HEK293 (cell line): ENCODE data around the gene CNPY2.
A peak's percentile ranks its signal among the peaks of the same experiment; 100 is the strongest.

Source experiments
- ATF2 ChIP-seq: fragments of 450-650 bp; formaldehyde crosslinking; IDR thresholded peaks from 2 replicates; pipeline ENCODE4 v1.5.1; 2016; ENCODE audit warnings: missing biosample characterization, missing genetic modification characterization, low read depth
- BCL11B ChIP-seq: fragments of 450-650 bp; formaldehyde crosslinking; IDR thresholded peaks from 2 replicates; pipeline ENCODE4 v1.5.1; 2016; ENCODE audit warnings: low read depth, missing biosample characterization, missing genetic modification characterization
- HOXA7 ChIP-seq: sonication (generic); formaldehyde crosslinking; IDR thresholded peaks from 2 replicates; pipeline ENCODE4 v1.8.1; 2022; ENCODE audit warnings: missing genetic modification reagents, borderline replicate concordance
- HOXD13 ChIP-seq: sonication (generic); formaldehyde crosslinking; IDR thresholded peaks from 2 replicates; pipeline ENCODE4 v1.8.0; 2022; ENCODE audit warnings: missing genetic modification reagents, borderline replicate concordance
- MEIS1 ChIP-seq: sonication (generic); formaldehyde crosslinking; IDR thresholded peaks from 2 replicates; pipeline ENCODE4 v1.8.1; 2022; ENCODE audit warnings: missing genetic modification reagents, mild to moderate bottlenecking, borderline replicate concordance
- PRDM1 ChIP-seq: fragments of 450-650 bp; formaldehyde crosslinking; IDR thresholded peaks from 2 replicates; pipeline ENCODE4; 2016; ENCODE audit warnings: missing biosample characterization, missing genetic modification characterization
- ZBTB44 ChIP-seq: fragments of 450-650 bp; IDR thresholded peaks from 2 replicates; pipeline ENCODE4 v1.5.1; 2018; ENCODE audit warnings: missing biosample characterization, mild to moderate bottlenecking, missing genetic modification characterization
- ZBTB6 ChIP-seq: fragments of 450-650 bp; formaldehyde crosslinking; IDR thresholded peaks from 2 replicates; pipeline ENCODE4 v1.5.1; 2017; ENCODE audit warnings: missing biosample characterization, missing genetic modification characterization
- ZFP69B ChIP-seq: fragments of 450-650 bp; formaldehyde crosslinking; IDR thresholded peaks from 2 replicates; pipeline ENCODE4 v1.5.1; 2016; ENCODE audit warnings: missing biosample characterization, missing genetic modification characterization
- ZNF114 ChIP-seq: fragments of 450-650 bp; formaldehyde crosslinking; IDR thresholded peaks from 2 replicates; pipeline ENCODE4 v1.5.0; 2017; ENCODE audit warnings: missing biosample characterization, missing genetic modification characterization
- ZNF146 ChIP-seq: fragments of 450-650 bp; formaldehyde crosslinking; IDR thresholded peaks from 2 replicates; pipeline ENCODE4 v1.5.1; 2016; ENCODE audit warnings: missing biosample characterization, missing genetic modification characterization
- ZNF19 ChIP-seq: fragments of 450-650 bp; formaldehyde crosslinking; IDR thresholded peaks from 2 replicates; pipeline ENCODE4; 2016; ENCODE audit warnings: missing biosample characterization, missing genetic modification characterization, low read depth
- ZNF239 ChIP-seq: fragments of 450-650 bp; formaldehyde crosslinking; IDR thresholded peaks from 2 replicates; pipeline ENCODE4 v1.5.1; 2016; ENCODE audit warnings: missing biosample characterization, missing genetic modification characterization
- ZNF266 ChIP-seq: fragments of 450-650 bp; formaldehyde crosslinking; IDR thresholded peaks from 2 replicates; pipeline ENCODE4 v1.5.1; 2016; ENCODE audit warnings: missing biosample characterization, missing genetic modification characterization, low read depth
- ZNF341 ChIP-seq: fragments of 450-650 bp; formaldehyde crosslinking; IDR thresholded peaks from 2 replicates; pipeline ENCODE4; 2016; ENCODE audit warnings: low read depth, missing biosample characterization, missing genetic modification characterization
- ZNF513 ChIP-seq: fragments of 450-650 bp; IDR thresholded peaks from 2 replicates; pipeline ENCODE4 v1.5.1; 2018; ENCODE audit warnings: missing biosample characterization, missing genetic modification characterization
- ZNF518A ChIP-seq: fragments of 450-650 bp; formaldehyde crosslinking; conservative IDR thresholded peaks from 2 replicates; pipeline ENCODE4 v1.5.1; 2016; ENCODE audit warnings: low read depth, missing biosample characterization, missing genetic modification characterization
- ZNF530 ChIP-seq: fragments of 450-650 bp; formaldehyde crosslinking; IDR thresholded peaks from 2 replicates; pipeline ENCODE4 v1.5.1; 2016; ENCODE audit warnings: low read depth, missing biosample characterization, missing genetic modification characterization
- ZNF555 ChIP-seq: fragments of 450-650 bp; formaldehyde crosslinking; conservative IDR thresholded peaks from 2 replicates; pipeline ENCODE4 v1.5.1; 2017; ENCODE audit warnings: missing biosample characterization, mild to moderate bottlenecking, missing genetic modification characterization, inconsistent platforms
- ZNF571 ChIP-seq: fragments of 450-650 bp; formaldehyde crosslinking; IDR thresholded peaks from 2 replicates; pipeline ENCODE4 v1.5.0; 2017; ENCODE audit warnings: missing biosample characterization, missing genetic modification characterization
- ZNF585B ChIP-seq: fragments of 450-650 bp; formaldehyde crosslinking; IDR thresholded peaks from 2 replicates; pipeline ENCODE4 v1.5.1; 2016; ENCODE audit warnings: missing biosample characterization, missing genetic modification characterization
- ZNF621 ChIP-seq: fragments of 450-650 bp; formaldehyde crosslinking; IDR thresholded peaks from 2 replicates; pipeline ENCODE4 v1.5.1; 2017; ENCODE audit warnings: missing biosample characterization, missing genetic modification characterization
- ZNF624 ChIP-seq: fragments of 450-650 bp; formaldehyde crosslinking; IDR thresholded peaks from 2 replicates; pipeline ENCODE4 v1.5.1; 2017; ENCODE audit warnings: missing biosample characterization, missing genetic modification characterization
- ZNF626 ChIP-seq: fragments of 450-650 bp; sonication (Bioruptor Pico); formaldehyde crosslinking; IDR thresholded peaks from 2 replicates; pipeline ENCODE4 v1.5.1; 2018; ENCODE audit warnings: missing biosample characterization, missing genetic modification characterization, inconsistent platforms
- ZSCAN18 ChIP-seq: fragments of 450-650 bp; formaldehyde crosslinking; IDR thresholded peaks from 2 replicates; pipeline ENCODE4 v1.5.1; 2016; ENCODE audit warnings: missing biosample characterization, missing genetic modification characterization
- ZXDB ChIP-seq: fragments of 450-650 bp; formaldehyde crosslinking; IDR thresholded peaks from 2 replicates; pipeline ENCODE4 v1.5.1; 2016; ENCODE audit warnings: missing biosample characterization, missing genetic modification characterization

The CNPY2 gene

GRCh38 chr12:56359851-56360767 lies 44.3 kb upstream of the CNPY2 start, which contains the start of gene STAT2 (continued):
- TF ChIP-seq ZNF513 (tag by site-specific recombination) (no peak), ZFP69B (tag by site-specific recombination) (peak; percentile 56; the same call in 1 of the 2 replicates), ZSCAN18 (tag by site-specific recombination) (no peak), ZBTB6 (tag by site-specific recombination) (peak; percentile 96), HOXD13 (CRISPR knock-in tag) (no peak), ZNF585B (tag by site-specific recombination) (no peak), ZNF626 (tag by site-specific recombination) (no peak), ZNF621 (tag by site-specific recombination) (no peak), ZNF624 (tag by site-specific recombination) (no peak), ZNF146 (tag by site-specific recombination) (no peak), ATF2 (no peak; the same call in 1 of the 2 replicates), ZXDB (tag by site-specific recombination) (peak; percentile 94), ZNF518A (tag by site-specific recombination) (peak; percentile 94), ZNF239 (no peak), ZBTB44 (tag by site-specific recombination) (no peak), ZNF571 (no peak), ZNF530 (tag by site-specific recombination) (no peak), ZNF19 (tag by site-specific recombination) (no peak), MEIS1 (CRISPR knock-in tag) (no peak), PRDM1 (tag by site-specific recombination) (no peak), BCL11B (tag by site-specific recombination) (0 out of 2 replicates have a peak, but pooled peaks have one; percentile 41), ZNF266 (no peak), ZNF555 (tag by site-specific recombination) (no peak), ZNF114 (tag by site-specific recombination) (no peak), HOXA7 (CRISPR knock-in tag) (no peak), ZNF341 (peak; percentile 100)
